HG02571 (cell line): ENCODE measurements around the gene CDK6.

Source experiments
- ATAC-seq: cut with Tn5 transposase; IDR thresholded peaks from one replicate; pipeline ENCODE4 v1.9.1; 2021; ENCODE audit warnings: mild to moderate bottlenecking, moderate library complexity; ENCODE audit not compliant: unreplicated experiment

The CDK6 gene

GRCh38 chr7:92848441-92848840, 12.1 kb upstream of the CDK6 start:
- no peak for ATAC-seq

GRCh38 chr7:92847305-92847704, 10.9 kb upstream of the CDK6 start:
- ATAC-seq, result no peak

- no peak for ATAC-seq
Observed at GRCh38 chr7:92845736-92846135, 9.4 kb upstream of the CDK6 start.

- no peak for ATAC-seq
Observed at GRCh38 chr7:92843781-92844180, 7.4 kb upstream of the CDK6 start.

GRCh38 chr7:92843034-92843760, 6.8 kb upstream of the CDK6 start:
- ATAC-seq, result no peak

GRCh38 chr7:92841192-92841591, 4.8 kb upstream of the CDK6 start:
- ATAC-seq, result no peak

- no peak for ATAC-seq
Observed at GRCh38 chr7:92840316-92840715, 3.9 kb upstream of the CDK6 start.

- no peak for ATAC-seq
Observed at GRCh38 chr7:92839901-92840300, 3.5 kb upstream of the CDK6 start.

- ATAC-seq, result no peak
Observed at GRCh38 chr7:92838934-92839333, 2.6 kb upstream of the CDK6 start.

GRCh38 chr7:92837000-92837749, 802 bp upstream of the CDK6 start:
- ATAC-seq, result no peak

- no peak for ATAC-seq
Observed at GRCh38 chr7:92835851-92836488, 403 bp downstream of the CDK6 start.

GRCh38 chr7:92835261-92835850, 1.0 kb downstream of the CDK6 start:
- no peak for ATAC-seq

- ATAC-seq, result no peak
Observed at GRCh38 chr7:92834507-92835260, 1.7 kb downstream of the CDK6 start.

GRCh38 chr7:92833766-92834506, 2.4 kb downstream of the CDK6 start:
- peak; percentile 44 for ATAC-seq

GRCh38 chr7:92833024-92833765, 3.2 kb downstream of the CDK6 start:
- ATAC-seq, result peak; percentile 46

GRCh38 chr7:92832534-92833023, 3.8 kb downstream of the CDK6 start:
- peak; percentile 4 for ATAC-seq

- ATAC-seq, result no peak
Observed at GRCh38 chr7:92831716-92832533, 4.4 kb downstream of the CDK6 start.

GRCh38 chr7:92830532-92831110, 5.8 kb downstream of the CDK6 start:
- no peak for ATAC-seq
